K562 (cell line): ENCODE data around the gene PNCK. TPM values are rescaled to one million over a fixed set of nuclear protein-coding genes. Genes with fewer than 3 reads are reported as not detected.
A peak's percentile ranks its signal among the peaks of the same experiment; 100 is the strongest.

Experiments
- ATF7 ChIP-seq: fragments of 450-650 bp; IDR thresholded peaks from 2 replicates; pipeline ENCODE4 v1.7.1; 2014; ENCODE audit warnings: mild to moderate bottlenecking, moderate library complexity
- DACH1 ChIP-seq: fragments of 450-650 bp; IDR thresholded peaks from 2 replicates; pipeline ENCODE4 v1.6.1; 2018; ENCODE audit not compliant: partially characterized antibody
- FOSL1 ChIP-seq: fragments of 200-800 bp; sonication (Bioruptor generic); conservative IDR thresholded peaks from 2 replicates; pipeline ENCODE4 v1.6.1; 2016; ENCODE audit warnings: missing genetic modification characterization, missing compliant biosample characterization
- KLF16 ChIP-seq: IDR thresholded peaks from 2 replicates; pipeline ENCODE4 v1.6.1; 2016; ENCODE audit warnings: antibody characterized with exemption
- RAD51 ChIP-seq: fragments of 450-650 bp; IDR thresholded peaks from 2 replicates; pipeline ENCODE4 v1.7.1; 2016; ENCODE audit warnings: low read depth, mild to moderate bottlenecking, borderline replicate concordance
- SOX6 ChIP-seq: fragments of 450-650 bp; IDR thresholded peaks from 2 replicates; pipeline ENCODE4 v1.6.1; 2014; ENCODE audit warnings: mild to moderate bottlenecking
- TCFL5 ChIP-seq: fragments of 250-450 bp; sonication (Bioruptor Pico); conservative IDR thresholded peaks from 2 replicates; pipeline ENCODE4 v1.6.1; 2021; ENCODE audit warnings: mild to moderate bottlenecking, moderate library complexity, matching md5 sums
- ZNF133 ChIP-seq: fragments of 250-450 bp; sonication (Bioruptor Pico); IDR thresholded peaks from 2 replicates; pipeline ENCODE4 v1.4.0; 2020; ENCODE audit warnings: mild to moderate bottlenecking
- polyA plus RNA-seq, 8 experiments: library from polyadenylated mRNA; depleted of rRNA in 4 of 8; stranded (reverse) in 5 of 8; unstranded in 3 of 8; fragments of >200 nt; fragmentation: Nextera tagmentation in 2 of 8; fragmentation: Illumina TruSeq in 1 of 8; extraction: Ambion mirVana in 2 of 8; extraction: Trizol in 1 of 8; gene quantifications; 2 replicates each; pipeline versions ENCODE4 v1.2.1 to v1.2.3, GENCODE V29; 2011 to 2014; ENCODE audit warnings: inconsistent platforms in 1 of 8, missing spikeins in 1 of 8
- total RNA-seq, 7 experiments: library from RNA; depleted of rRNA in 6 of 7; stranded (reverse); fragments of >200 nt in 6 of 7; fragmentation: Illumina TruSeq in 2 of 7; extraction: Trizol in 2 of 7; gene quantifications; 2 replicates each; pipeline versions ENCODE4 v1.2.1 to v1.2.3, GENCODE V29; 2011 to 2021; ENCODE audit warnings: low replicate concordance in 1 of 7
- TF ChIP-seq, protein P1 (sequence below), 2 experiments: fragments of 450-650 bp; formaldehyde crosslinking in 1 of 2; IDR thresholded peaks; 2 replicates each; pipeline versions ENCODE4 v1.4.0 to v1.6.1; 2014 to 2020; ENCODE audit warnings: mild to moderate bottlenecking in 2 of 2, borderline replicate concordance in 1 of 2, low read depth in 1 of 2
- TF ChIP-seq, protein P2 (sequence below), 2 experiments: fragments of 450-650 bp in 1 of 2; sonication (generic) in 1 of 2; formaldehyde crosslinking in 1 of 2; IDR thresholded peaks; 2 replicates each; pipeline versions ENCODE4 v1.7.1 to v1.9.0; 2016 to 2022; ENCODE audit warnings: inconsistent platforms in 1 of 2, mild to moderate bottlenecking in 1 of 2, missing genetic modification reagents in 1 of 2

The PNCK gene
- total and polyA plus RNA-seq, 9 of the 15 experiments (the other 6 are each of a cell fraction or from before 2014, with no cell fraction given) = 0.13 to 7.5 (median 1.2) TPM; not detected in 1

GRCh38 chrX:153708415-153708814 lies 34.8 kb upstream of the PNCK start (continued):
- TF ChIP-seq ATF7 = no peak
- no peak for TF ChIP-seq ZNF133
- no peak for TF ChIP-seq KLF16
- peak; percentile 55 for TF ChIP-seq DACH1
- TF ChIP-seq FOSL1 = peak; percentile 60
- no peak for TF ChIP-seq TCFL5
- TF ChIP-seq, protein P1, sequence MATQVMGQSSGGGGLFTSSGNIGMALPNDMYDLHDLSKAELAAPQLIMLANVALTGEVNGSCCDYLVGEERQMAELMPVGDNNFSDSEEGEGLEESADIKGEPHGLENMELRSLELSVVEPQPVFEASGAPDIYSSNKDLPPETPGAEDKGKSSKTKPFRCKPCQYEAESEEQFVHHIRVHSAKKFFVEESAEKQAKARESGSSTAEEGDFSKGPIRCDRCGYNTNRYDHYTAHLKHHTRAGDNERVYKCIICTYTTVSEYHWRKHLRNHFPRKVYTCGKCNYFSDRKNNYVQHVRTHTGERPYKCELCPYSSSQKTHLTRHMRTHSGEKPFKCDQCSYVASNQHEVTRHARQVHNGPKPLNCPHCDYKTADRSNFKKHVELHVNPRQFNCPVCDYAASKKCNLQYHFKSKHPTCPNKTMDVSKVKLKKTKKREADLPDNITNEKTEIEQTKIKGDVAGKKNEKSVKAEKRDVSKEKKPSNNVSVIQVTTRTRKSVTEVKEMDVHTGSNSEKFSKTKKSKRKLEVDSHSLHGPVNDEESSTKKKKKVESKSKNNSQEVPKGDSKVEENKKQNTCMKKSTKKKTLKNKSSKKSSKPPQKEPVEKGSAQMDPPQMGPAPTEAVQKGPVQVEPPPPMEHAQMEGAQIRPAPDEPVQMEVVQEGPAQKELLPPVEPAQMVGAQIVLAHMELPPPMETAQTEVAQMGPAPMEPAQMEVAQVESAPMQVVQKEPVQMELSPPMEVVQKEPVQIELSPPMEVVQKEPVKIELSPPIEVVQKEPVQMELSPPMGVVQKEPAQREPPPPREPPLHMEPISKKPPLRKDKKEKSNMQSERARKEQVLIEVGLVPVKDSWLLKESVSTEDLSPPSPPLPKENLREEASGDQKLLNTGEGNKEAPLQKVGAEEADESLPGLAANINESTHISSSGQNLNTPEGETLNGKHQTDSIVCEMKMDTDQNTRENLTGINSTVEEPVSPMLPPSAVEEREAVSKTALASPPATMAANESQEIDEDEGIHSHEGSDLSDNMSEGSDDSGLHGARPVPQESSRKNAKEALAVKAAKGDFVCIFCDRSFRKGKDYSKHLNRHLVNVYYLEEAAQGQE (IDR thresholded peaks at IDR 0.05; ENCODE audit: borderline replicate concordance) = peak; percentile 70
- TF ChIP-seq, protein P1 (CRISPR knock-in tag; IDR thresholded peaks at IDR 0.05; ENCODE audit: low read depth) = no peak
- TF ChIP-seq RAD51 = peak; percentile 71
- TF ChIP-seq, protein P2, sequence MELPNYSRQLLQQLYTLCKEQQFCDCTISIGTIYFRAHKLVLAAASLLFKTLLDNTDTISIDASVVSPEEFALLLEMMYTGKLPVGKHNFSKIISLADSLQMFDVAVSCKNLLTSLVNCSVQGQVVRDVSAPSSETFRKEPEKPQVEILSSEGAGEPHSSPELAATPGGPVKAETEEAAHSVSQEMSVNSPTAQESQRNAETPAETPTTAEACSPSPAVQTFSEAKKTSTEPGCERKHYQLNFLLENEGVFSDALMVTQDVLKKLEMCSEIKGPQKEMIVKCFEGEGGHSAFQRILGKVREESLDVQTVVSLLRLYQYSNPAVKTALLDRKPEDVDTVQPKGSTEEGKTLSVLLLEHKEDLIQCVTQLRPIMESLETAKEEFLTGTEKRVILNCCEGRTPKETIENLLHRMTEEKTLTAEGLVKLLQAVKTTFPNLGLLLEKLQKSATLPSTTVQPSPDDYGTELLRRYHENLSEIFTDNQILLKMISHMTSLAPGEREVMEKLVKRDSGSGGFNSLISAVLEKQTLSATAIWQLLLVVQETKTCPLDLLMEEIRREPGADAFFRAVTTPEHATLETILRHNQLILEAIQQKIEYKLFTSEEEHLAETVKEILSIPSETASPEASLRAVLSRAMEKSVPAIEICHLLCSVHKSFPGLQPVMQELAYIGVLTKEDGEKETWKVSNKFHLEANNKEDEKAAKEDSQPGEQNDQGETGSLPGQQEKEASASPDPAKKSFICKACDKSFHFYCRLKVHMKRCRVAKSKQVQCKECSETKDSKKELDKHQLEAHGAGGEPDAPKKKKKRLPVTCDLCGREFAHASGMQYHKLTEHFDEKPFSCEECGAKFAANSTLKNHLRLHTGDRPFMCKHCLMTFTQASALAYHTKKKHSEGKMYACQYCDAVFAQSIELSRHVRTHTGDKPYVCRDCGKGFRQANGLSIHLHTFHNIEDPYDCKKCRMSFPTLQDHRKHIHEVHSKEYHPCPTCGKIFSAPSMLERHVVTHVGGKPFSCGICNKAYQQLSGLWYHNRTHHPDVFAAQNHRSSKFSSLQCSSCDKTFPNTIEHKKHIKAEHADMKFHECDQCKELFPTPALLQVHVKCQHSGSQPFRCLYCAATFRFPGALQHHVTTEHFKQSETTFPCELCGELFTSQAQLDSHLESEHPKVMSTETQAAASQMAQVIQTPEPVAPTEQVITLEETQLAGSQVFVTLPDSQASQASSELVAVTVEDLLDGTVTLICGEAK (IDR thresholded peaks at IDR 0.05) = no peak
- TF ChIP-seq, protein P2 (CRISPR knock-in tag; IDR thresholded peaks at IDR 0.05) = no peak
- TF ChIP-seq SOX6 = no peak
